ENCODE data around the gene DAB1.

DNA sequence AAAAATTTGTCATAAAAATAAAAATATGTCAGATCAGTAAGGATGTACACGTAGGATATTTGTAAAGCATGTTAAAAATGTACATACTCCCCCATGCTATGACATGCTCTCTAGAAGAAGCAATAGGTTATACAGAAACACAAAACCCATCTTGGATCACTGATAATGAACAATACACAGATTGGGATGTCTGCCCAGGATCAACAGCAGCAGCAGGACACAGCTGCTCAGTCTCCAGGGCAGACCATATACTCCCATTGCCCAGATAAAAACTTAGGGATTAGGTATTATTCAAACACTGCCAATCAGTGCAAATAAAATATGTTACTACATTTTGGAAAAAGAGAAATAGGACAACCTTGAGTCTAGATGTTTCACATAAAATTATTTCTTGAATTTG is 39.0 kb downstream of the DAB1 start:
- TF ChIP-seq, protein P1, sequence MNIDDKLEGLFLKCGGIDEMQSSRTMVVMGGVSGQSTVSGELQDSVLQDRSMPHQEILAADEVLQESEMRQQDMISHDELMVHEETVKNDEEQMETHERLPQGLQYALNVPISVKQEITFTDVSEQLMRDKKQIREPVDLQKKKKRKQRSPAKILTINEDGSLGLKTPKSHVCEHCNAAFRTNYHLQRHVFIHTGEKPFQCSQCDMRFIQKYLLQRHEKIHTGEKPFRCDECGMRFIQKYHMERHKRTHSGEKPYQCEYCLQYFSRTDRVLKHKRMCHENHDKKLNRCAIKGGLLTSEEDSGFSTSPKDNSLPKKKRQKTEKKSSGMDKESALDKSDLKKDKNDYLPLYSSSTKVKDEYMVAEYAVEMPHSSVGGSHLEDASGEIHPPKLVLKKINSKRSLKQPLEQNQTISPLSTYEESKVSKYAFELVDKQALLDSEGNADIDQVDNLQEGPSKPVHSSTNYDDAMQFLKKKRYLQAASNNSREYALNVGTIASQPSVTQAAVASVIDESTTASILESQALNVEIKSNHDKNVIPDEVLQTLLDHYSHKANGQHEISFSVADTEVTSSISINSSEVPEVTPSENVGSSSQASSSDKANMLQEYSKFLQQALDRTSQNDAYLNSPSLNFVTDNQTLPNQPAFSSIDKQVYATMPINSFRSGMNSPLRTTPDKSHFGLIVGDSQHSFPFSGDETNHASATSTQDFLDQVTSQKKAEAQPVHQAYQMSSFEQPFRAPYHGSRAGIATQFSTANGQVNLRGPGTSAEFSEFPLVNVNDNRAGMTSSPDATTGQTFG (tag by site-specific recombination; IDR thresholded peaks at IDR 0.05; ENCODE audit: borderline replicate concordance): no peak
- TF ChIP-seq, protein P2, sequence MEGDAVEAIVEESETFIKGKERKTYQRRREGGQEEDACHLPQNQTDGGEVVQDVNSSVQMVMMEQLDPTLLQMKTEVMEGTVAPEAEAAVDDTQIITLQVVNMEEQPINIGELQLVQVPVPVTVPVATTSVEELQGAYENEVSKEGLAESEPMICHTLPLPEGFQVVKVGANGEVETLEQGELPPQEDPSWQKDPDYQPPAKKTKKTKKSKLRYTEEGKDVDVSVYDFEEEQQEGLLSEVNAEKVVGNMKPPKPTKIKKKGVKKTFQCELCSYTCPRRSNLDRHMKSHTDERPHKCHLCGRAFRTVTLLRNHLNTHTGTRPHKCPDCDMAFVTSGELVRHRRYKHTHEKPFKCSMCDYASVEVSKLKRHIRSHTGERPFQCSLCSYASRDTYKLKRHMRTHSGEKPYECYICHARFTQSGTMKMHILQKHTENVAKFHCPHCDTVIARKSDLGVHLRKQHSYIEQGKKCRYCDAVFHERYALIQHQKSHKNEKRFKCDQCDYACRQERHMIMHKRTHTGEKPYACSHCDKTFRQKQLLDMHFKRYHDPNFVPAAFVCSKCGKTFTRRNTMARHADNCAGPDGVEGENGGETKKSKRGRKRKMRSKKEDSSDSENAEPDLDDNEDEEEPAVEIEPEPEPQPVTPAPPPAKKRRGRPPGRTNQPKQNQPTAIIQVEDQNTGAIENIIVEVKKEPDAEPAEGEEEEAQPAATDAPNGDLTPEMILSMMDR (tag by site-specific recombination; IDR thresholded peaks at IDR 0.05): no peak
- TF ChIP-seq KLF10 (tag by site-specific recombination; IDR thresholded peaks at IDR 0.05) (no peak), ZNF114 (tag by site-specific recombination; IDR thresholded peaks at IDR 0.05) (no peak)
- TF ChIP-seq, protein P3, sequence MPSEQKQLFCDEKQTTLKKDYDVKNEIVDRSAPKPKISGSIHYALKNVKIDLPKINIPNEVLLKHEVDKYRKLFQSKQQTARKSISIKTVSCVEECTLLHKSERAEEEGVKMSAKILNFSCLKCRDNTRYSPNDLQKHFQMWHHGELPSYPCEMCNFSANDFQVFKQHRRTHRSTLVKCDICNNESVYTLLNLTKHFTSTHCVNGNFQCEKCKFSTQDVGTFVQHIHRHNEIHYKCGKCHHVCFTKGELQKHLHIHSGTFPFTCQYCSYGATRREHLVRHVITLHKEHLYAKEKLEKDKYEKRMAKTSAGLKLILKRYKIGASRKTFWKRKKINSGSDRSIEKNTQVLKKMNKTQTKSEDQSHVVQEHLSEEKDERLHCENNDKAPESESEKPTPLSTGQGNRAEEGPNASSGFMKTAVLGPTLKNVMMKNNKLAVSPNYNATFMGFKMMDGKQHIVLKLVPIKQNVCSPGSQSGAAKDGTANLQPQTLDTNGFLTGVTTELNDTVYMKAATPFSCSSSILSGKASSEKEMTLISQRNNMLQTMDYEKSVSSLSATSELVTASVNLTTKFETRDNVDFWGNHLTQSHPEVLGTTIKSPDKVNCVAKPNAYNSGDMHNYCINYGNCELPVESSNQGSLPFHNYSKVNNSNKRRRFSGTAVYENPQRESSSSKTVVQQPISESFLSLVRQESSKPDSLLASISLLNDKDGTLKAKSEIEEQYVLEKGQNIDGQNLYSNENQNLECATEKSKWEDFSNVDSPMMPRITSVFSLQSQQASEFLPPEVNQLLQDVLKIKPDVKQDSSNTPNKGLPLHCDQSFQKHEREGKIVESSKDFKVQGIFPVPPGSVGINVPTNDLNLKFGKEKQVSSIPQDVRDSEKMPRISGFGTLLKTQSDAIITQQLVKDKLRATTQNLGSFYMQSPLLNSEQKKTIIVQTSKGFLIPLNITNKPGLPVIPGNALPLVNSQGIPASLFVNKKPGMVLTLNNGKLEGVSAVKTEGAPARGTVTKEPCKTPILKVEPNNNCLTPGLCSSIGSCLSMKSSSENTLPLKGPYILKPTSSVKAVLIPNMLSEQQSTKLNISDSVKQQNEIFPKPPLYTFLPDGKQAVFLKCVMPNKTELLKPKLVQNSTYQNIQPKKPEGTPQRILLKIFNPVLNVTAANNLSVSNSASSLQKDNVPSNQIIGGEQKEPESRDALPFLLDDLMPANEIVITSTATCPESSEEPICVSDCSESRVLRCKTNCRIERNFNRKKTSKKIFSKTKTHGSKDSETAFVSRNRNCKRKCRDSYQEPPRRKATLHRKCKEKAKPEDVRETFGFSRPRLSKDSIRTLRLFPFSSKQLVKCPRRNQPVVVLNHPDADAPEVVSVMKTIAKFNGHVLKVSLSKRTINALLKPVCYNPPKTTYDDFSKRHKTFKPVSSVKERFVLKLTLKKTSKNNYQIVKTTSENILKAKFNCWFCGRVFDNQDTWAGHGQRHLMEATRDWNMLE (tag by site-specific recombination; conservative IDR thresholded peaks at IDR 0.05; ENCODE audit: low read depth): no peak
- TF ChIP-seq, protein P4, sequence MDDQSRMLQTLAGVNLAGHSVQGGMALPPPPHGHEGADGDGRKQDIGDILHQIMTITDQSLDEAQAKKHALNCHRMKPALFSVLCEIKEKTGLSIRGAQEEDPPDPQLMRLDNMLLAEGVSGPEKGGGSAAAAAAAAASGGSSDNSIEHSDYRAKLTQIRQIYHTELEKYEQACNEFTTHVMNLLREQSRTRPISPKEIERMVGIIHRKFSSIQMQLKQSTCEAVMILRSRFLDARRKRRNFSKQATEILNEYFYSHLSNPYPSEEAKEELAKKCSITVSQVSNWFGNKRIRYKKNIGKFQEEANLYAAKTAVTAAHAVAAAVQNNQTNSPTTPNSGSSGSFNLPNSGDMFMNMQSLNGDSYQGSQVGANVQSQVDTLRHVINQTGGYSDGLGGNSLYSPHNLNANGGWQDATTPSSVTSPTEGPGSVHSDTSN (CRISPR knock-in tag; IDR thresholded peaks at IDR 0.05): no peak
